AG08395 (cell line): Measurements from ENCODE around the gene HOXC4.

Experiments
- DNase-seq: peaks from one replicate; pipeline ENCODE4 v3.0.0; 2012; ENCODE audit warnings: mixed read lengths, low spot score

The HOXC4 gene

GRCh38 chr12:54029529-54030441, 23.9 kb upstream of the HOXC4 start:
- DNase-seq = peak; percentile 32

- no peak for DNase-seq
Measured at GRCh38 chr12:54030442-54030801, 23.2 kb upstream of the HOXC4 start.

GRCh38 chr12:54030889-54031471, 22.7 kb upstream of the HOXC4 start:
- DNase-seq = peak; percentile 62

- DNase-seq = no peak
Measured at GRCh38 chr12:54031480-54031879, 22.2 kb upstream of the HOXC4 start.

- DNase-seq = no peak
Measured at GRCh38 chr12:54032086-54032619, 21.5 kb upstream of the HOXC4 start.

- DNase-seq = peak; percentile 81
Measured at GRCh38 chr12:54032627-54033100, 21.0 kb upstream of the HOXC4 start, which contains the start of gene HOXC5. Gene HOXC5 (plus strand): TSS chr12:54033050. CDS start chr12:54033123, 73 bp downstream.

- DNase-seq = no peak
Measured at GRCh38 chr12:54033106-54033979, 20.3 kb upstream of the HOXC4 start.

- peak; percentile 71 for DNase-seq
Measured at GRCh38 chr12:54033980-54034784, 19.5 kb upstream of the HOXC4 start.

- no peak for DNase-seq
Measured at GRCh38 chr12:54034785-54035310, 18.8 kb upstream of the HOXC4 start.

- DNase-seq = no peak
Measured at GRCh38 chr12:54035568-54036264, 17.9 kb upstream of the HOXC4 start.

- peak; percentile 72 for DNase-seq
Measured at GRCh38 chr12:54036620-54037359, 16.8 kb upstream of the HOXC4 start.

- no peak for DNase-seq
Measured at GRCh38 chr12:54037360-54038283, 16.0 kb upstream of the HOXC4 start.

GRCh38 chr12:54038284-54038870, 15.3 kb upstream of the HOXC4 start:
- DNase-seq = no peak

- no peak for DNase-seq
Measured at GRCh38 chr12:54038871-54039414, 14.7 kb upstream of the HOXC4 start.

GRCh38 chr12:54039417-54040147, 14.1 kb upstream of the HOXC4 start:
- no peak for DNase-seq

- peak; percentile 73 for DNase-seq
Measured at GRCh38 chr12:54040148-54040494, 13.5 kb upstream of the HOXC4 start.

- DNase-seq = no peak
Measured at GRCh38 chr12:54040648-54041047, 13.0 kb upstream of the HOXC4 start.
